GM12878 (cell line): ENCODE data around the gene KIAA0319L. TPM values are rescaled to one million over a fixed set of nuclear protein-coding genes. Genes with fewer than 3 reads are reported as not detected.
A peak's percentile ranks its signal among the peaks of the same experiment; 100 is the strongest.

Source experiments
- ATAC-seq: fragments of 200-7000 bp; cut with Tn5 transposase; 3 replicates; pipeline ENCODE4 v1.9.1; 2020; ENCODE audit warnings: mild to moderate bottlenecking, moderate library complexity
- BruUV-seq: library from RNA; stranded (reverse); fragments of 400-500 nt; replicated peaks from 2 replicates; lab custom pipeline; 2021; lab: Mats Ljungman, UMichigan
- CTCF ChIA-PET: fragments of 300-600 bp; sonication (Branson Sonifier 250); formaldehyde crosslinking; extraction: SDS; loops from one replicate; lab custom pipeline; 2021; ENCODE audit warnings: inconsistent platforms; lab: Yijun Ruan, JAX
- POLR2A ChIA-PET: fragments of 350-600 bp; formaldehyde crosslinking; extraction: SDS; loops from one replicate; lab custom pipeline; 2021; ENCODE audit warnings: inconsistent platforms; lab: Charles Lee
- RAD21 ChIA-PET: fragments of 300-600 bp; sonication (Branson Sonifier 250); formaldehyde crosslinking; loops from one replicate; lab custom pipeline; 2023; ENCODE audit warnings: antibody characterized with exemption; ENCODE audit not compliant: unreplicated experiment; lab: Charles Lee
- SMC1A ChIA-PET: fragments of 300-600 bp; sonication (Branson Sonifier 250); formaldehyde crosslinking; loops from one replicate; lab custom pipeline; 2023; ENCODE audit not compliant: unreplicated experiment, uncharacterized antibody; lab: Charles Lee
- DNase-seq: peaks from one replicate; pipeline ENCODE4 v3.0.0-alpha.2; 2011; ENCODE audit warnings: low read depth, low spot score
- FAIRE-seq: peaks from 3 replicates; lab custom pipeline; 2011; peaks lifted over from hg19 to GRCh38; lab: Jason Lieb, UNC
- H2AFZ ChIP-seq: 2 replicates; pipeline ENCODE4 v1.6.0; 2011; ENCODE audit warnings: low read depth, low read length, control low read depth; ENCODE audit not compliant: control insufficient read depth
- H3K27ac ChIP-seq: 2 replicates; pipeline ENCODE4 v1.5.1; 2011; ENCODE audit warnings: control low read depth; ENCODE audit not compliant: control insufficient read depth, insufficient read depth
- H3K27me3 ChIP-seq, 2 experiments: replicated peaks in 1 of 2; 2 replicates each; pipeline versions ENCODE4 v1.6.0 to v1.6.1; 2011; ENCODE audit warnings: low read length in 1 of 2; ENCODE audit not compliant: control insufficient read depth in 2 of 2, insufficient read depth in 2 of 2
- H3K36me3 ChIP-seq, 2 experiments: 2 replicates each; pipeline ENCODE4 v1.5.1; 2011; ENCODE audit warnings: low read length in 1 of 2; ENCODE audit not compliant: control insufficient read depth in 2 of 2, insufficient read depth in 2 of 2
- H3K4me1 ChIP-seq: 2 replicates; pipeline ENCODE4 v1.6.1; 2011; ENCODE audit warnings: mild to moderate bottlenecking, low read length, moderate library complexity, mixed read lengths; ENCODE audit not compliant: control insufficient read depth, insufficient read depth
- H3K4me2 ChIP-seq: 2 replicates; pipeline ENCODE4 v1.6.0; 2011; ENCODE audit warnings: control low read depth; ENCODE audit not compliant: control insufficient read depth, insufficient read depth
- H3K4me3 ChIP-seq: fragments of 200-600 bp; sonication (generic); 2 replicates; pipeline ENCODE4 v1.5.1; 2016
- H3K79me2 ChIP-seq: 2 replicates; pipeline ENCODE4 v1.6.0; 2011; ENCODE audit warnings: low read length; ENCODE audit not compliant: control insufficient read depth, insufficient read depth
- H3K9ac ChIP-seq: 2 replicates; pipeline ENCODE4 v1.8.0; 2011; ENCODE audit warnings: low read length, control low read depth, mixed read lengths; ENCODE audit not compliant: control insufficient read depth, insufficient read depth
- H3K9me3 ChIP-seq: replicated peaks from 3 replicates; pipeline ENCODE4 v1.5.1; 2011; ENCODE audit warnings: mild to moderate bottlenecking, low read length; ENCODE audit not compliant: control insufficient read depth, insufficient read depth
- H4K20me1 ChIP-seq: 2 replicates; pipeline ENCODE4 v1.6.0; 2011; ENCODE audit not compliant: control insufficient read depth, insufficient read depth
- ATF7 ChIP-seq: fragments of 450-650 bp; IDR thresholded peaks from 2 replicates; pipeline ENCODE4 v1.6.1; 2016; ENCODE audit warnings: low read depth, mild to moderate bottlenecking
- CHD1 ChIP-seq: IDR thresholded peaks from 2 replicates; pipeline ENCODE4 v1.6.1; 2012; ENCODE audit warnings: low read depth, low read length, improper control_type of control experiment
- EED ChIP-seq: sonication (generic); IDR thresholded peaks from 2 replicates; pipeline ENCODE4 v1.6.1; 2016; ENCODE audit warnings: antibody characterized with exemption, low read depth
- FOXK2 ChIP-seq: fragments of 450-650 bp; IDR thresholded peaks from 2 replicates; pipeline ENCODE4 v1.6.1; 2017; ENCODE audit warnings: mild to moderate bottlenecking, moderate library complexity
- GABPA ChIP-seq: IDR thresholded peaks from 2 replicates; pipeline ENCODE4 v1.6.1; 2014; ENCODE audit warnings: antibody characterized with exemption, low read depth, mild to moderate bottlenecking, inconsistent platforms
- HDAC2 ChIP-seq: fragments of 200-600 bp; sonication (generic); IDR thresholded peaks from 2 replicates; pipeline ENCODE4 v1.6.1; 2017
- MEF2B ChIP-seq: fragments of 450-650 bp; IDR thresholded peaks from 2 replicates; pipeline ENCODE4 v1.6.1; 2018; ENCODE audit warnings: mild to moderate bottlenecking, moderate library complexity; ENCODE audit not compliant: partially characterized antibody, poor library complexity, severe bottlenecking
- MTA2 ChIP-seq: fragments of 450-650 bp; IDR thresholded peaks from 2 replicates; pipeline ENCODE4 v1.6.1; 2016; ENCODE audit warnings: low read depth, mild to moderate bottlenecking, moderate library complexity
- PAX8 ChIP-seq: fragments of 450-650 bp; IDR thresholded peaks from 2 replicates; pipeline ENCODE4 v1.6.1; 2017; ENCODE audit warnings: mild to moderate bottlenecking, moderate library complexity
- RAD21 ChIP-seq: IDR thresholded peaks from 2 replicates; pipeline ENCODE4 v1.6.1; 2011; ENCODE audit warnings: mild to moderate bottlenecking, low read depth, low read length, moderate library complexity; ENCODE audit not compliant: insufficient read depth
- RAD51 ChIP-seq: fragments of 450-650 bp; IDR thresholded peaks from 2 replicates; pipeline ENCODE4 v1.6.1; 2016; ENCODE audit warnings: moderate library complexity, mild to moderate bottlenecking, inconsistent platforms
- RB1 ChIP-seq: fragments of 450-650 bp; formaldehyde crosslinking; IDR thresholded peaks from 2 replicates; pipeline ENCODE4 v1.6.1; 2017; ENCODE audit warnings: mild to moderate bottlenecking, borderline replicate concordance
- RBBP5 ChIP-seq: fragments of 200-600 bp; sonication (generic); conservative IDR thresholded peaks from 2 replicates; pipeline ENCODE4 v1.6.1; 2016
- RELA ChIP-seq: fragments of 450-650 bp; IDR thresholded peaks from 2 replicates; pipeline ENCODE4 v1.8.0; 2014; ENCODE audit warnings: borderline replicate concordance; ENCODE audit not compliant: partially characterized antibody
- RFX5 ChIP-seq: IDR thresholded peaks from 2 replicates; pipeline ENCODE4 v1.6.1; 2011; ENCODE audit warnings: low read depth, low read length, improper control_type of control experiment
- RUNX3 ChIP-seq: IDR thresholded peaks from 2 replicates; pipeline ENCODE4 v1.6.1; 2012; ENCODE audit warnings: low read length, inconsistent platforms
- SMAD1 ChIP-seq: fragments of 450-650 bp; IDR thresholded peaks from 2 replicates; pipeline ENCODE4 v1.6.1; 2018; ENCODE audit warnings: mild to moderate bottlenecking, low read depth; ENCODE audit not compliant: partially characterized antibody
- SREBF2 ChIP-seq: IDR thresholded peaks from 2 replicates; pipeline ENCODE4 v1.6.1; 2012; ENCODE audit warnings: mild to moderate bottlenecking, low read length
- TAF1 ChIP-seq: IDR thresholded peaks from 2 replicates; pipeline ENCODE4 v1.6.1; 2011; ENCODE audit warnings: mild to moderate bottlenecking, low read depth, low read length, borderline replicate concordance
- TCF3 ChIP-seq: IDR thresholded peaks from 2 replicates; pipeline ENCODE4 v1.6.1; 2012; ENCODE audit warnings: low read depth, mild to moderate bottlenecking, low read length, borderline replicate concordance; ENCODE audit not compliant: insufficient read depth
- TCF7 ChIP-seq: IDR thresholded peaks from 2 replicates; pipeline ENCODE4 v1.6.1; 2014; ENCODE audit warnings: antibody characterized with exemption, borderline replicate concordance
- YBX1 ChIP-seq: fragments of 450-650 bp; IDR thresholded peaks from 2 replicates; pipeline ENCODE4 v1.6.1; 2016; ENCODE audit warnings: antibody characterized with exemption
- WGBS: methylation state at CpG from one replicate; pipeline ENCODE4 v1.1.6; 2016; ENCODE audit warnings: low lambda C conversion rate; ENCODE audit not compliant: insufficient replicate concordance, insufficient coverage; ENCODE audit errors: missing lambda C conversion rate; 5-methylcytosine and 5-hydroxymethylcytosine counted together
- in situ Hi-C: fragments of 300-500 bp; cut with MboI; formaldehyde crosslinking; loops from 9 replicates; pipeline ENCODE4 v1.14.3; 2018; ENCODE audit warnings: mixed read lengths
- intact Hi-C: fragments of 100-400 bp; cut with micrococcal nuclease; formaldehyde crosslinking; loops from one replicate; pipeline ENCODE4 v1.14.2; 2022; ENCODE audit not compliant: unreplicated experiment
- polyA plus RNA-seq, 11 experiments: library from polyadenylated mRNA; depleted of rRNA in 4 of 11; unstranded in 6 of 11; stranded (reverse) in 5 of 11; fragments of >200 nt; fragmentation: Nextera tagmentation in 4 of 11; fragmentation: Illumina TruSeq in 1 of 11; extraction: Ambion mirVana in 4 of 11; extraction: Trizol in 1 of 11; gene quantifications; 1 replicate in 1 of 11; 2 replicates in 10 of 11; pipeline versions ENCODE4 v1.2.1 to v1.2.3, GENCODE V29; 2011 to 2016; ENCODE audit warnings: inconsistent platforms in 2 of 11, missing spikeins in 2 of 11, low read depth in 1 of 11
- total RNA-seq, 4 experiments: library from RNA; depleted of rRNA in 3 of 4; stranded (reverse); fragments of >200 nt in 3 of 4; fragmentation: Illumina TruSeq in 1 of 4; extraction: Trizol in 1 of 4; gene quantifications; 2 replicates each; pipeline versions ENCODE4 v1.2.1 to v1.2.3, GENCODE V29; 2013 to 2021
- TF ChIP-seq, protein P1 (sequence below): fragments of 450-650 bp; IDR thresholded peaks from 2 replicates; pipeline ENCODE4 v1.6.1; 2017; ENCODE audit warnings: low read depth, mild to moderate bottlenecking, moderate library complexity

Gene KIAA0319L
- total and polyA plus RNA-seq, 10 of the 15 experiments (the other 5 are each of a cell fraction or from before 2014, with no cell fraction given), result 2.6 to 57.8 (median 25.4) TPM

GRCh38 chr1:35564037-35564883 is 7.1 kb upstream of the KIAA0319L start:
- peak; percentile 88 for ATAC-seq
- no peak overlapping the region for H3K4me3 ChIP-seq
- H3K79me2 ChIP-seq, result no peaks in the 10 kb centered on the region
- no peak overlapping the region for H2AFZ ChIP-seq
- no peak overlapping the region for H3K9ac ChIP-seq
- H3K27me3 ChIP-seq, result no peaks in the 10 kb centered on the region
- H3K9me3 ChIP-seq, result no peaks in the 10 kb centered on the region
- intact Hi-C loops (loop anchor here (1.0 kb wide), 1 partner anchor 113 kb away; no protein-coding TSS in a partner anchor), in situ Hi-C loops (loop anchor here (5.0 kb wide), 1 partner anchor 112 kb away; no protein-coding TSS in a partner anchor)
- no peak overlapping the region for H3K4me2 ChIP-seq
- no peak for DNase-seq
- H3K36me3 ChIP-seq, result peaks cover 0 to 12% of the 10 kb centered on the region in 2 experiments; a peak in 2 of 4 replicates
- H3K27ac ChIP-seq, result no peak overlapping the region
- no TSS peak for BruUV-seq
- no peaks in the 10 kb centered on the region; the same call in 1 of the 2 replicates for H3K4me1 ChIP-seq
- POLR2A ChIA-PET, result interaction anchor here (1.1 kb wide), 1 partner anchor 113 kb away, joined by 6 read pairs; no protein-coding TSS in a partner anchor
- CTCF ChIA-PET, result interaction anchor here (0.6 to 5.9 kb wide), 43 partner anchors 9 to 362 kb away, joined by 3 to 248 read pairs (median 4); no protein-coding TSS in a partner anchor
- SMC1A ChIA-PET, result interaction anchor here (0.7 to 5.9 kb wide), 16 partner anchors 8 to 215 kb away, joined by 3 to 128 read pairs (median 4); partner anchors contain the start of gene KIAA0319L
- 78% methylated on average over 9 of the region's 9 CpGs for WGBS
- FAIRE-seq, result peak; percentile 97
- H4K20me1 ChIP-seq, result no peaks in the 10 kb centered on the region
- RAD21 ChIA-PET, result interaction anchor here (0.7 to 3.1 kb wide), 14 partner anchors 8 to 209 kb away, joined by 3 to 128 read pairs (median 4); partner anchors contain the start of gene KIAA0319L
- TF ChIP-seq MEF2B, result no peak
- TF ChIP-seq RAD21, result peak; percentile 85
- no peak for TF ChIP-seq ATF7
- no peak for TF ChIP-seq SREBF2
- no peak for TF ChIP-seq RAD51
- TF ChIP-seq RELA, result peak; percentile 39
- TF ChIP-seq FOXK2, result no peak
- TF ChIP-seq CHD1, result no peak
- no peak for TF ChIP-seq GABPA
- no peak for TF ChIP-seq TCF7
- 0 out of 2 replicates have a peak, but pooled peaks have one; percentile 34 for TF ChIP-seq RB1
- TF ChIP-seq SMAD1, result no peak
- no peak for TF ChIP-seq PAX8
- TF ChIP-seq RUNX3, result no peak
- TF ChIP-seq TCF3, result no peak
- no peak for TF ChIP-seq HDAC2
- TF ChIP-seq RBBP5, result no peak
- TF ChIP-seq MTA2, result no peak
- TF ChIP-seq YBX1, result no peak
- TF ChIP-seq RFX5, result no peak
- TF ChIP-seq EED, result no peak
- TF ChIP-seq TAF1, result no peak
- TF ChIP-seq, protein P1, sequence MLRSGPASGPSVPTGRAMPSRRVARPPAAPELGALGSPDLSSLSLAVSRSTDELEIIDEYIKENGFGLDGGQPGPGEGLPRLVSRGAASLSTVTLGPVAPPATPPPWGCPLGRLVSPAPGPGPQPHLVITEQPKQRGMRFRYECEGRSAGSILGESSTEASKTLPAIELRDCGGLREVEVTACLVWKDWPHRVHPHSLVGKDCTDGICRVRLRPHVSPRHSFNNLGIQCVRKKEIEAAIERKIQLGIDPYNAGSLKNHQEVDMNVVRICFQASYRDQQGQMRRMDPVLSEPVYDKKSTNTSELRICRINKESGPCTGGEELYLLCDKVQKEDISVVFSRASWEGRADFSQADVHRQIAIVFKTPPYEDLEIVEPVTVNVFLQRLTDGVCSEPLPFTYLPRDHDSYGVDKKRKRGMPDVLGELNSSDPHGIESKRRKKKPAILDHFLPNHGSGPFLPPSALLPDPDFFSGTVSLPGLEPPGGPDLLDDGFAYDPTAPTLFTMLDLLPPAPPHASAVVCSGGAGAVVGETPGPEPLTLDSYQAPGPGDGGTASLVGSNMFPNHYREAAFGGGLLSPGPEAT, result no peak
